Measurements from ENCODE around the gene NFKBIB. TPM values are rescaled to one million over a fixed set of nuclear protein-coding genes. Genes with fewer than 3 reads are reported as not detected.
"Not testable (repeated sequence)": the region's sequence is repeated elsewhere in the genome, so short reads cannot be mapped to it uniquely, and the experiment has no call there.

NFKBIB gene
- total RNA-seq, 1 donor from 2014 or later = 18.0 TPM

- Mint-ChIP-seq H3K4me1 (ENCODE audit: unreplicated experiment) (peaks cover 38% of the 10 kb centered on the region), H3K27me3 (ENCODE audit: unreplicated experiment) (peaks cover 2% of the 10 kb centered on the region), H3K36me3 (ENCODE audit: unreplicated experiment) (peaks cover 2% of the 10 kb centered on the region), H3K9me3 (ENCODE audit: unreplicated experiment) (no peaks in the 10 kb centered on the region), H3K27ac (ENCODE audit: unreplicated experiment) (peak overlapping the region; percentile 91), H3K4me3 (ENCODE audit: unreplicated experiment) (peak overlapping the region; percentile 92)
- DNase-seq (ENCODE audit: extremely low spot score, unreplicated experiment) = no peak
- TF ChIP-seq CTCF (IDR thresholded peaks at IDR 0.05) = no peak
Measured at GRCh38 chr19:38852231-38853044, 47.3 kb upstream of the NFKBIB start.

DNA sequence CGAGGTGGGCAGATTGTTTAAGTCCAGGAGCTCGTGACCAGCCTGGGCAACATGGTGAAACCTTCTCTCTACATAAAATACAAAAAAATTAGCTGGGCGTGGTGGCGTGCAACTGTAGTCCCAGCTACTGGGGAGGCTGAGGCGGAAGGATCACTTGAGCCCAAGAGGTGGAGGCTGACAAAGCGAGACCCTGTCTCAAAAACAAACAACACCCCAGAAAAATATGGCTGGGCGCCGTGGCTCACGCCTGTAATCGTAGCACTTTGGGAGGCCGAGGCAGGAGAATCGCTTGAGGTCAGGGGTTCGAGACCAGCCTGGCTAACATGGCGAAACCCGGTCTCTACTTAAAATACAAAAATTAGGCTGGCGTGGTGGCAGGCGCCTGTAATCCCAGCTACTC, 46.6 kb upstream of the NFKBIB start:
- DNase-seq (ENCODE audit: extremely low spot score, unreplicated experiment) = no peak
- Mint-ChIP-seq H3K4me3 (ENCODE audit: unreplicated experiment) (peak overlapping the region; percentile 92), H3K9me3 (ENCODE audit: unreplicated experiment) (no peaks in the 10 kb centered on the region), H3K36me3 (ENCODE audit: unreplicated experiment) (no peaks in the 10 kb centered on the region), H3K27ac (ENCODE audit: unreplicated experiment) (peak overlapping the region; percentile 91), H3K27me3 (ENCODE audit: unreplicated experiment) (peaks cover 2% of the 10 kb centered on the region), H3K4me1 (ENCODE audit: unreplicated experiment) (peaks cover 31% of the 10 kb centered on the region)
- TF ChIP-seq CTCF (IDR thresholded peaks at IDR 0.05) = no peak

- DNase-seq (ENCODE audit: extremely low spot score, unreplicated experiment); H3K27me3 Mint-ChIP-seq (ENCODE audit: unreplicated experiment); H3K9me3 Mint-ChIP-seq (ENCODE audit: unreplicated experiment); H3K4me3 Mint-ChIP-seq (ENCODE audit: unreplicated experiment); H3K27ac Mint-ChIP-seq (ENCODE audit: unreplicated experiment); H3K36me3 Mint-ChIP-seq (ENCODE audit: unreplicated experiment): not testable (repeated sequence)
- peaks cover 21% of the 10 kb centered on the region for H3K4me1 Mint-ChIP-seq (ENCODE audit: unreplicated experiment)
Measured at GRCh38 chr19:38854961-38855360, 44.8 kb upstream of the NFKBIB start.

DNA sequence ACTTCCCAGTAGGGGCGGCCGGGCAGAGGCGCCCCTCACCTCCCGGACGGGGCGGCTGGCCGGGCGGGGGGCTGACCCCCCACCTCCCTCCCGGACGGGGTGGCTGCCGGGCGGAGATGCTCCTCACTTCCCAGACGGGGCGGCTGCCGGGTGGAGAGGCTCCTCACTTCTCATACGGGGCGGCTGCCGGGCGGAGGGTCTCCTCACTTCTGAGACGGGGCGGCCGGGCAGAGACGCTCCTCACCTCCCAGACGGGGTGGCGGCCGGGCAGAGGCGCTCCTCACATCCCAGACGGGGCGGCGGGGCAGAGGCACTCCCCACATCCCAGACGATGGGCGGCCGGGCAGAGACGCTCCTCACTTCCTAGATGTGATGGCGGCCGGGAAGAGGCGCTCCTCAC, 44.0 kb upstream of the NFKBIB start:
- not testable (repeated sequence) for H3K27me3 Mint-ChIP-seq (ENCODE audit: unreplicated experiment); DNase-seq (ENCODE audit: extremely low spot score, unreplicated experiment); H3K36me3 Mint-ChIP-seq (ENCODE audit: unreplicated experiment); H3K27ac Mint-ChIP-seq (ENCODE audit: unreplicated experiment); H3K9me3 Mint-ChIP-seq (ENCODE audit: unreplicated experiment); H3K4me3 Mint-ChIP-seq (ENCODE audit: unreplicated experiment)
- H3K4me1 Mint-ChIP-seq (ENCODE audit: unreplicated experiment) = peaks cover 19% of the 10 kb centered on the region

- H3K4me3 Mint-ChIP-seq (ENCODE audit: unreplicated experiment) = no peak overlapping the region
- peaks cover 6% of the 10 kb centered on the region for H3K27me3 Mint-ChIP-seq (ENCODE audit: unreplicated experiment)
Measured at GRCh38 chr19:38856813-38857212, 43.0 kb upstream of the NFKBIB start.

GRCh38 chr19:38859631-38860204, 40.1 kb upstream of the NFKBIB start:
- not testable (repeated sequence) for H3K27me3 Mint-ChIP-seq (ENCODE audit: unreplicated experiment); H3K9me3 Mint-ChIP-seq (ENCODE audit: unreplicated experiment); H3K36me3 Mint-ChIP-seq (ENCODE audit: unreplicated experiment); H3K4me3 Mint-ChIP-seq (ENCODE audit: unreplicated experiment); H3K27ac Mint-ChIP-seq (ENCODE audit: unreplicated experiment); H3K4me1 Mint-ChIP-seq (ENCODE audit: unreplicated experiment); DNase-seq (ENCODE audit: extremely low spot score, unreplicated experiment)

More at GRCh38 chr19:38856813-38857212, 43.0 kb upstream of the NFKBIB start:
- Mint-ChIP-seq H3K36me3 (ENCODE audit: unreplicated experiment) (no peaks in the 10 kb centered on the region), H3K9me3 (ENCODE audit: unreplicated experiment) (no peaks in the 10 kb centered on the region), H3K27ac (ENCODE audit: unreplicated experiment) (no peak overlapping the region), H3K4me1 (ENCODE audit: unreplicated experiment) (peaks cover 9% of the 10 kb centered on the region)
- no peak for TF ChIP-seq CTCF (IDR thresholded peaks at IDR 0.05)
- DNase-seq (ENCODE audit: extremely low spot score, unreplicated experiment) = no peak
